Kidney (tissue), 14 donors: ENCODE results near the gene VAC14. TPM values are rescaled to one million over a fixed set of nuclear protein-coding genes. Genes with fewer than 3 reads are reported as not detected.

Source experiments
- DNase-seq, 5 donors: peaks; one replicate each; pipeline ENCODE4 v3.0.0-alpha.2; 2013 to 2020
- FAIRE-seq: peaks from 2 replicates; lab custom pipeline; 2012; peaks lifted over from hg19 to GRCh38; lab: Jason Lieb, UNC
- H3K27ac ChIP-seq, 2 donors: one replicate each; pipeline ENCODE4 v1.7.0; 2013; ENCODE audit warnings: low read depth in 2 of 2, low read length in 2 of 2, inconsistent platforms in 1 of 2
- H3K27me3 ChIP-seq: one replicate; pipeline ENCODE4 v1.7.1; 2013; ENCODE audit warnings: low read length, inconsistent platforms; ENCODE audit not compliant: control insufficient read depth, insufficient read depth
- H3K36me3 ChIP-seq, 3 donors: one replicate each; pipeline versions ENCODE4 v1.7.0 to v1.7.1; 2013; ENCODE audit warnings: low read length in 3 of 3, control low read depth in 1 of 3, inconsistent platforms in 1 of 3; ENCODE audit not compliant: insufficient read depth in 3 of 3, control insufficient read depth in 2 of 3
- H3K4me1 ChIP-seq, 3 donors: one replicate each; pipeline versions ENCODE4 v1.7.0 to v1.7.1; 2013; ENCODE audit warnings: low read length in 3 of 3, inconsistent platforms in 1 of 3, low read depth in 1 of 3; ENCODE audit not compliant: control insufficient read depth in 2 of 3, insufficient read depth in 2 of 3
- H3K4me3 ChIP-seq, 3 donors: one replicate each; pipeline versions ENCODE4 v1.7.0 to v1.8.1; 2013; ENCODE audit warnings: low read length in 3 of 3, control low read depth in 1 of 3, inconsistent platforms in 1 of 3
- H3K9ac ChIP-seq, 3 donors: one replicate each; pipeline versions ENCODE4 v1.7.0 to v1.7.1; 2013; ENCODE audit warnings: low read length in 3 of 3, control low read depth in 1 of 3, inconsistent platforms in 1 of 3
- H3K9me3 ChIP-seq, 3 donors: one replicate each; pipeline versions ENCODE4 v1.7.0 to v1.7.1; 2013; ENCODE audit warnings: low read length in 3 of 3, control low read depth in 1 of 3, inconsistent platforms in 1 of 3; ENCODE audit not compliant: control insufficient read depth in 2 of 3, insufficient read depth in 1 of 3
- intact Hi-C: fragments of 100-400 bp; cut with DNase I; formaldehyde crosslinking; loops from one replicate; pipeline ENCODE4 v1.11.1; 2022
- polyA plus RNA-seq: library from polyadenylated mRNA; stranded (reverse); fragments of 350-450 nt; fragmentation: Illumina TruSeq; extraction: RNeasy Lipid Tissue Mini Kit (QIAGEN cat#74804); gene quantifications from one replicate; pipeline ENCODE4 v1.2.3, GENCODE V29; 2014; ENCODE audit warnings: low read depth, low replicate concordance; ENCODE audit not compliant: insufficient read depth
- total RNA-seq: library from RNA; stranded (reverse); fragmentation: NEBNext Ultra II Directional; extraction: Animal tissue kit (Norgen Biotek cat#: 25700); gene quantifications from one replicate; pipeline ENCODE4 v1.2.1, GENCODE V29; 2021
- TF ChIP-seq, protein P1 (sequence below): IDR thresholded peaks from 3 replicates; pipeline ENCODE4 v1.5.1; 2012; ENCODE audit warnings: mild to moderate bottlenecking, moderate library complexity, borderline replicate concordance; ENCODE audit not compliant: insufficient read depth; ENCODE audit errors: extremely low read depth
- donor health status: control.
- donor health status: control.
- donor health status: control.
- donor health status: control.
- donor health status: control.
- donor health status: DM: yes; HTN: yes; CAD: no.
- donor health status: Normal renal cell carcinoma (clear cell type).

VAC14 gene
- total and polyA plus RNA-seq, 2 donors from 2014 or later, result 36.8 to 41.9 TPM

DNA sequence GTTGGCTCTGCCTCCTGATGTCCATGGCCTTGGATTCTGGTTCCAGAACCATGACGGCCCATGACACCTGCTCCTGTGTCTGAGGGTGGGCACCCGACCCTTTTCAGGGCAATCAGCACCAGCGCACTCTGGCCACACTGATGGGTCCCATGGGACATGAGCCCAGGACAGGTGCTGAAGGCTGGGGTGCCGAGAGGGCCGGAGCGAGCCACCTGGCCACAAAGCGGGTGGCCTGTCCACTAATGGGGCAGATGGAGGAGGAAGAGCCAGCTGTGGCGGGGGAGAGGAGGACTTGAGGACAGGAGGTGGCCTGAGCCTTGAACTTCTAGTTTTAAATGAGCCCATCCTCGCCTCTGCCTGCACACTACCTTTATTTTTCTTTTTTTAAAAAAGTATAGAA lies 83.9 kb downstream of the VAC14 start:
- peaks cover 0 to 5% (median 0%) of the 10 kb centered on the region in 3 donors for H3K36me3 ChIP-seq
- FAIRE-seq, result no peak
- intact Hi-C loops, result no loop called here
- peak overlapping the region; percentile 93 to 97 for H3K27ac ChIP-seq
- H3K9ac ChIP-seq, result peak overlapping the region in 1 of 3 donors; percentile 24
- TF ChIP-seq, protein P1, sequence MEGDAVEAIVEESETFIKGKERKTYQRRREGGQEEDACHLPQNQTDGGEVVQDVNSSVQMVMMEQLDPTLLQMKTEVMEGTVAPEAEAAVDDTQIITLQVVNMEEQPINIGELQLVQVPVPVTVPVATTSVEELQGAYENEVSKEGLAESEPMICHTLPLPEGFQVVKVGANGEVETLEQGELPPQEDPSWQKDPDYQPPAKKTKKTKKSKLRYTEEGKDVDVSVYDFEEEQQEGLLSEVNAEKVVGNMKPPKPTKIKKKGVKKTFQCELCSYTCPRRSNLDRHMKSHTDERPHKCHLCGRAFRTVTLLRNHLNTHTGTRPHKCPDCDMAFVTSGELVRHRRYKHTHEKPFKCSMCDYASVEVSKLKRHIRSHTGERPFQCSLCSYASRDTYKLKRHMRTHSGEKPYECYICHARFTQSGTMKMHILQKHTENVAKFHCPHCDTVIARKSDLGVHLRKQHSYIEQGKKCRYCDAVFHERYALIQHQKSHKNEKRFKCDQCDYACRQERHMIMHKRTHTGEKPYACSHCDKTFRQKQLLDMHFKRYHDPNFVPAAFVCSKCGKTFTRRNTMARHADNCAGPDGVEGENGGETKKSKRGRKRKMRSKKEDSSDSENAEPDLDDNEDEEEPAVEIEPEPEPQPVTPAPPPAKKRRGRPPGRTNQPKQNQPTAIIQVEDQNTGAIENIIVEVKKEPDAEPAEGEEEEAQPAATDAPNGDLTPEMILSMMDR, result no peak
- peak in 1 of 5 donors; percentile 48 for DNase-seq
- H3K27me3 ChIP-seq, result no peaks in the 10 kb centered on the region
- H3K4me3 ChIP-seq, result no peak overlapping the region
- H3K9me3 ChIP-seq, result peaks cover 0 to 4% (median 0%) of the 10 kb centered on the region in 3 donors
- H3K4me1 ChIP-seq, result peaks cover 7 to 36% (median 27%) of the 10 kb centered on the region in 3 donors

DNA sequence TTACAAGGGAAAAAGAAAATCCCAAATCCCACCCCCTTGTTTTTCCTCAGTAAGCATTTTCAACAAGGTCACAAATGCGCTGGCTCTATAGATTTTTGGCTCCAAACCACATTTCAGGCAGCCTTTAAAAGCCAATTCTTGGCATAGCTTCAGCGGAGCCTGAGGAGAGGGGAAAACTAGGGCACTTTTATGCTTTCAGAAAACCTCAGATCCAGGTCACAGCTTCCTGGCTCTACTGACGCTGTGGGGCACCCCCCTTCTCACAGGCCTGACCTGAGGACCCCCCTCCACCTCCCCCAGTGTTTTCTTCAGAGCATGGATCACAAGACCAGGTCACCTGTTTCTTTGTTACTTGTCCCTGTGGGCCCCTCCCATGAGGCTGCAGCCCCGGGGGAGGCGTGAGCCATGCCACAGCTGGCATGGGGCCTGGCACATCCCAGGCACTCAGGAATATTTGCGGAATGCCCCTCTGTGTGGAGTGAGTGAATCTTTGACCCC lies 85.0 kb downstream of the VAC14 start:
- Histone ChIP-seq H3K9ac (peak overlapping the region in 1 of 3 donors; percentile 24), H3K4me1 (peaks cover 7 to 40% (median 32%) of the 10 kb centered on the region in 3 donors), H3K9me3 (peaks cover 0 to 4% (median 0%) of the 10 kb centered on the region in 3 donors), H3K27me3 (no peaks in the 10 kb centered on the region), H3K27ac (peak overlapping the region; percentile 93 to 97), H3K4me3 (peak overlapping the region in 1 of 3 donors; percentile 23), H3K36me3 (peaks cover 0 to 5% (median 0%) of the 10 kb centered on the region in 3 donors)
- FAIRE-seq, result no peak
- TF ChIP-seq, protein P1, result no peak
- intact Hi-C loops, result no loop called here
- peak in 4 of 5 donors; percentile 64 to 93 (median 74) for DNase-seq

DNA sequence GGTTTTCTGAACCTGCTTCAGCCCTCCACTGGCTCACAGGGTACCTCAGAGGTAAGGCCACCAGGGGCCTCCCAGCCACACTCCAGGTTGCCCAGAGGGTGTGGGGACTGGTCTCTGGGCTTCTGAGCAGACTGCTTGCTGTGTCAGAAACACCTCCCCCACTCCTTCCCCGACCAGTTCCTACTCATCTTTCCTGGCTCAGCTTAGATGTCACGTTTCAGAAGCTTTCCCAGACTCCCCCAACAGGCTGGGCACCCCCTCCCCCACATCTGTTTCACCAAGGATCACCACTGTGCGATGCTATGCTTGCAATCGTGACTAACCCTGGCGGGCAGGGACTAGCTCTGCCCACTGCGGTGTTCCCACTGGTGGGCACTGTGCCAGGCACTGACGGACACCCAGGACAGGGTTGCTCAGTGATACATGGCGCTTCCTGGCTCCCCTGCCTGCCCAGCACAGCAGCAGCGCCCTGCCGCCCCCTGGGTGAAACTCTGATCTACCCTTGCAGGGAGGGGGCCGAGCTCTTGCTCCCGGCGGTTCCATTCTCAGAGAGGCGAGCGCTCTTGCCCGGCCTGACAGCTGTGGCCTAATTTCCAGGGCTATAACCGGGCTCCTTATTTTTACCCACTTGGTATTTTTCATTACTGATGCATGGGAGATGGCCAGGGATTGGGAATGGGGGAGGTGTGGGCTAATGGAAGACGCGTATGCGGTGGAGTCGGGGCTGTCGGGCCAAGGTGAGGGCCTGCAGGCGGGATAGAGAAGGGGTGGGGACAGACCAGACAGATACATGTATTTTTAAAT lies 85.7 kb downstream of the VAC14 start:
- TF ChIP-seq, protein P1, result no peak
- intact Hi-C loops, result no loop called here
- H3K9ac ChIP-seq, result peak overlapping the region in 1 of 3 donors; percentile 24
- FAIRE-seq, result no peak
- H3K27me3 ChIP-seq, result no peaks in the 10 kb centered on the region
- H3K36me3 ChIP-seq, result peaks cover 0 to 5% (median 0%) of the 10 kb centered on the region in 3 donors
- peak overlapping the region in 1 of 3 donors; percentile 23 for H3K4me3 ChIP-seq
- H3K4me1 ChIP-seq, result peaks cover 7 to 47% (median 35%) of the 10 kb centered on the region in 3 donors
- peaks cover 0 to 4% (median 0%) of the 10 kb centered on the region in 3 donors for H3K9me3 ChIP-seq
- peak; percentile 93 to 97 (median 96) for DNase-seq
- H3K27ac ChIP-seq, result peak overlapping the region; percentile 93 to 97
